ENCODE measurements around the gene LSR.

- TF ChIP-seq CTCF (IDR thresholded peaks at IDR 0.05): no peak
- TF ChIP-seq EZH2 (IDR thresholded peaks at IDR 0.05): no peak
Measured at GRCh38 chr19:35278578-35279284, 29.9 kb downstream of the LSR start.

Data from neural progenitor cell (in vitro differentiated cells).